K562 (cell line): ENCODE results near the gene EIPR1. TPM values are rescaled to one million over a fixed set of nuclear protein-coding genes. Genes with fewer than 3 reads are reported as not detected.

Source experiments
- C11orf30 ChIP-seq: fragments of 450-650 bp; IDR thresholded peaks from 2 replicates; pipeline ENCODE4 v1.6.1; 2016; ENCODE audit warnings: low read depth, mild to moderate bottlenecking
- CC2D1A ChIP-seq: fragments of 450-650 bp; IDR thresholded peaks from 2 replicates; pipeline ENCODE4 v1.6.1; 2017; ENCODE audit warnings: mild to moderate bottlenecking
- CTBP1 ChIP-seq: fragments of 450-650 bp; IDR thresholded peaks from 2 replicates; pipeline ENCODE4 v1.6.1; 2016; ENCODE audit warnings: borderline replicate concordance
- DNMT1 ChIP-seq: fragments of 450-650 bp; IDR thresholded peaks from 2 replicates; pipeline ENCODE4 v1.6.1; 2016; ENCODE audit warnings: antibody characterized with exemption, mild to moderate bottlenecking
- EGR1 ChIP-seq: fragments of 450-650 bp; conservative IDR thresholded peaks from 2 replicates; pipeline ENCODE4 v1.6.1; 2017; ENCODE audit warnings: mild to moderate bottlenecking
- EP400 ChIP-seq: fragments of 450-650 bp; IDR thresholded peaks from 2 replicates; pipeline ENCODE4 v1.6.1; 2017; ENCODE audit warnings: antibody characterized with exemption, mild to moderate bottlenecking, moderate library complexity
- FOSL1 ChIP-seq: fragments of 200-800 bp; sonication (Bioruptor generic); conservative IDR thresholded peaks from 2 replicates; pipeline ENCODE4 v1.6.1; 2016; ENCODE audit warnings: missing genetic modification characterization, missing compliant biosample characterization
- HCFC1 ChIP-seq: IDR thresholded peaks from 2 replicates; pipeline ENCODE4 v1.6.1; 2012; ENCODE audit warnings: low read depth, low read length, improper control_type of control experiment
- LCOR ChIP-seq: sonication (generic); formaldehyde crosslinking; IDR thresholded peaks from 2 replicates; pipeline ENCODE4 v1.8.0; 2022; ENCODE audit warnings: mild to moderate bottlenecking, missing genetic modification reagents
- MAZ ChIP-seq, 2 experiments: fragments of 450-650 bp in 1 of 2; sonication (generic) in 1 of 2; formaldehyde crosslinking; IDR thresholded peaks in 1 of 2; conservative IDR thresholded peaks in 1 of 2; 2 replicates each; pipeline versions ENCODE4 v1.4.0 to v1.5.0; 2020; ENCODE audit warnings: mild to moderate bottlenecking in 1 of 2, missing genetic modification reagents in 1 of 2
- NR2C2 ChIP-seq, 2 experiments: fragments of 200-800 bp in 1 of 2; sonication (Bioruptor generic) in 1 of 2; sonication (generic) in 1 of 2; formaldehyde crosslinking in 1 of 2; IDR thresholded peaks; 2 replicates each; pipeline versions ENCODE4 v1.6.1 to v1.8.0; 2016 to 2022; ENCODE audit warnings: mild to moderate bottlenecking in 1 of 2, missing compliant biosample characterization in 1 of 2, missing genetic modification characterization in 1 of 2, missing genetic modification reagents in 1 of 2
- POLR2AphosphoS5 ChIP-seq: IDR thresholded peaks from 2 replicates; pipeline ENCODE4 v1.6.1; 2011; ENCODE audit warnings: mild to moderate bottlenecking, low read depth, low read length, moderate library complexity; ENCODE audit not compliant: control insufficient read depth, insufficient read depth
- RBFOX2 ChIP-seq: fragments of 200-400 bp; formaldehyde crosslinking; IDR thresholded peaks from 2 replicates; pipeline ENCODE4 v1.6.1; 2017; ENCODE audit warnings: low read depth, mild to moderate bottlenecking, low read length, moderate library complexity
- RNF2 ChIP-seq: sonication (generic); IDR thresholded peaks from 2 replicates; pipeline ENCODE4 v1.6.1; 2016
- SIN3A ChIP-seq, 2 experiments: fragments of 150-350 bp in 1 of 2; IDR thresholded peaks; 2 replicates each; pipeline ENCODE4 v1.6.1; 2011 to 2016; ENCODE audit warnings: borderline replicate concordance in 2 of 2, low read depth in 2 of 2, low read length in 2 of 2, mild to moderate bottlenecking in 2 of 2, moderate library complexity in 2 of 2; ENCODE audit not compliant: control insufficient read depth in 1 of 2
- TCF7 ChIP-seq: sonication (generic); IDR thresholded peaks from 2 replicates; pipeline ENCODE4 v1.6.1; 2016; ENCODE audit warnings: antibody characterized with exemption, borderline replicate concordance
- XRCC5 ChIP-seq: fragments of 200-400 bp; formaldehyde crosslinking; IDR thresholded peaks from 2 replicates; pipeline ENCODE4 v1.6.1; 2017; ENCODE audit warnings: low read depth, mild to moderate bottlenecking, low read length
- ZNF124 ChIP-seq: sonication (generic); formaldehyde crosslinking; IDR thresholded peaks from 2 replicates; pipeline ENCODE4 v1.8.1; 2022; ENCODE audit warnings: missing genetic modification reagents
- ZNF41 ChIP-seq: fragments of 250-450 bp; sonication (Bioruptor Pico); conservative IDR thresholded peaks from 2 replicates; pipeline ENCODE4 v1.4.0; 2020; ENCODE audit warnings: mild to moderate bottlenecking
- ZNF561 ChIP-seq: fragments of 450-650 bp; formaldehyde crosslinking; conservative IDR thresholded peaks from 2 replicates; pipeline ENCODE4 v1.4.0; 2020; ENCODE audit warnings: mild to moderate bottlenecking, moderate library complexity
- ZNF77 ChIP-seq: fragments of 250-450 bp; sonication (Bioruptor Pico); IDR thresholded peaks from 2 replicates; pipeline ENCODE4 v1.5.0; 2020
- ZSCAN32 ChIP-seq: fragments of 450-650 bp; formaldehyde crosslinking; IDR thresholded peaks from 2 replicates; pipeline ENCODE4 v1.4.0; 2020; ENCODE audit warnings: mild to moderate bottlenecking, moderate library complexity
- polyA plus RNA-seq, 8 experiments: library from polyadenylated mRNA; depleted of rRNA in 4 of 8; stranded (reverse) in 5 of 8; unstranded in 3 of 8; fragments of >200 nt; fragmentation: Nextera tagmentation in 2 of 8; fragmentation: Illumina TruSeq in 1 of 8; extraction: Ambion mirVana in 2 of 8; extraction: Trizol in 1 of 8; gene quantifications; 2 replicates each; pipeline versions ENCODE4 v1.2.1 to v1.2.3, GENCODE V29; 2011 to 2014; ENCODE audit warnings: inconsistent platforms in 1 of 8, missing spikeins in 1 of 8
- total RNA-seq, 7 experiments: library from RNA; depleted of rRNA in 6 of 7; stranded (reverse); fragments of >200 nt in 6 of 7; fragmentation: Illumina TruSeq in 2 of 7; extraction: Trizol in 2 of 7; gene quantifications; 2 replicates each; pipeline versions ENCODE4 v1.2.1 to v1.2.3, GENCODE V29; 2011 to 2021; ENCODE audit warnings: low replicate concordance in 1 of 7
- TF ChIP-seq, protein P1 (sequence below): fragments of 450-650 bp; formaldehyde crosslinking; IDR thresholded peaks from 2 replicates; pipeline ENCODE4 v1.4.0; 2020; ENCODE audit warnings: mild to moderate bottlenecking, moderate library complexity
- TF ChIP-seq, protein P2 (sequence below): fragments of 250-450 bp; sonication (Bioruptor Pico); IDR thresholded peaks from 2 replicates; pipeline ENCODE4 v1.4.0; 2020
- TF ChIP-seq, protein P3 (sequence below): fragments of 250-450 bp; sonication (Bioruptor Pico); IDR thresholded peaks from 2 replicates; pipeline ENCODE4 v1.4.0; 2020; ENCODE audit warnings: borderline replicate concordance

EIPR1 gene
- total and polyA plus RNA-seq, 9 of the 15 experiments (the other 6 are each of a cell fraction or from before 2014, with no cell fraction given): 19.9 to 54.4 (median 35.9) TPM

DNA sequence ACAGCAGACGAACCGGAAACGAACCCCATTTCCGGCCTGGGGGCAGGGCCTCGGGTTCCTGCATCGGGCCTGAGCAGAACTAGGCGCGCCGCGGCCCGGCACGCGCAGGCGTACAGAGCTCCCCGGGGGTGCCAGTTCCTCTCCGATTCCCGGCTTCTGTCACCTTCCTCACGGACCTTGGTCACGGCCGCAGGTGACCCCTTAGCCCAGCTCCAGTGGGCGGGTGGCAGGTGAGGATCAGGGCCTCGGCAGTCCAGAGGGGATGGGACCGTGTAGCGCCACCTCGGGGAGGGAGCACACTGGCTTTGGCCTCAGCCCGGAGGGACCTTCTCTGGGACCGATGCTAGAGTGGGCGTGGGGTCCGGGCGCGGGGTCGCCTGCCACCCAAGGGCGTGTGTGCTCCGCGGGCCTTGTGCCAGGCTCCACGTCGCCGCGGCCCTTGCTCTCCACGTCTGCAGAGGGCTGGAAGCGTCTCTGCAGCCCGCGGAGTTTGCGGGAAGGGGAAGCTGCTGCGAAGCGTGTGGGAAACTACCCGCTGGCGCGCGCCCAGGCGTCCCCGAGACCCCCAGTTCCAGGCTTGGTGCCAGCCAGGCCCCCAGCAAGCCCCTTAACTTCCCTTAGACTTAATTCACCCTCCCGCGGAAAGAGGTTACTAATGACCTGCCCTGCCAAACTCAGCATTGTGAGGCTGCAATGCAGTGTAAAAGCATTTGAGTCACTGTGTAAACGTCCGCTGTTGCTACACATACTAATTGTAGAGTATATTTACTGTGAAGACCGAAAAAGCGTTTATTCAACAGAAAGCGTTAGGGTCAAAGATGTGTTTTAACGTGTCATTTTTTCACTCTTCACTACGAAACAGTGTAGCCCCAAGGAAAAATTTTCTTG is 2.3 kb upstream of the EIPR1 start, which contains the start of gene TRAPPC12 (continued):
- TF ChIP-seq ZSCAN32 (CRISPR knock-in tag): peak; percentile 32; the same call in 1 of the 2 replicates
- no peak for TF ChIP-seq TCF7
- TF ChIP-seq RBFOX2: peak; percentile 98
- peak; percentile 84 for TF ChIP-seq POLR2AphosphoS5
- TF ChIP-seq CC2D1A: peak; percentile 36; the same call in 1 of the 2 replicates
- TF ChIP-seq CTBP1: peak; percentile 85; the same call in 1 of the 2 replicates
- peak; percentile 93 for TF ChIP-seq NR2C2 (CRISPR knock-in tag; IDR thresholded peaks at IDR 0.05)
- peak; percentile 99 for TF ChIP-seq NR2C2 (tag; IDR thresholded peaks at IDR 0.05)
- peak in 1 of 2 experiments; percentile 10; a peak in 1 of 4 replicates for TF ChIP-seq SIN3A (IDR thresholded peaks at IDR 0.05; ENCODE audit: borderline replicate concordance in 2 of 2, control insufficient read depth in 1 of 2, low read depth in 2 of 2, low read length in 2 of 2)
- no peak for TF ChIP-seq ZNF77 (CRISPR knock-in tag)
- 0 out of 2 replicates have a peak, but pooled peaks have one; percentile 13 for TF ChIP-seq FOSL1 (tag)
- peak; percentile 58 for TF ChIP-seq HCFC1
- TF ChIP-seq C11orf30: peak; percentile 88
- TF ChIP-seq EP400: peak; percentile 93
- peak; percentile 85 to 87 for TF ChIP-seq MAZ (CRISPR knock-in tag; conservative IDR thresholded peaks at IDR 0.05 in 1 of 2, IDR thresholded peaks at IDR 0.05 in 1 of 2)
- TF ChIP-seq, protein P1, sequence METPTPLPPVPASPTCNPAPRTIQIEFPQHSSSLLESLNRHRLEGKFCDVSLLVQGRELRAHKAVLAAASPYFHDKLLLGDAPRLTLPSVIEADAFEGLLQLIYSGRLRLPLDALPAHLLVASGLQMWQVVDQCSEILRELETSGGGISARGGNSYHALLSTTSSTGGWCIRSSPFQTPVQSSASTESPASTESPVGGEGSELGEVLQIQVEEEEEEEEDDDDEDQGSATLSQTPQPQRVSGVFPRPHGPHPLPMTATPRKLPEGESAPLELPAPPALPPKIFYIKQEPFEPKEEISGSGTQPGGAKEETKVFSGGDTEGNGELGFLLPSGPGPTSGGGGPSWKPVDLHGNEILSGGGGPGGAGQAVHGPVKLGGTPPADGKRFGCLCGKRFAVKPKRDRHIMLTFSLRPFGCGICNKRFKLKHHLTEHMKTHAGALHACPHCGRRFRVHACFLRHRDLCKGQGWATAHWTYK: 0 out of 2 replicates have a peak, but pooled peaks have one; percentile 67
- TF ChIP-seq ZNF561 (CRISPR knock-in tag): no peak
- no peak for TF ChIP-seq ZNF41
- 0 out of 2 replicates have a peak, but pooled peaks have one; percentile 21 for TF ChIP-seq XRCC5
- 0 out of 2 replicates have a peak, but pooled peaks have one; percentile 42 for TF ChIP-seq DNMT1
- TF ChIP-seq, protein P2, sequence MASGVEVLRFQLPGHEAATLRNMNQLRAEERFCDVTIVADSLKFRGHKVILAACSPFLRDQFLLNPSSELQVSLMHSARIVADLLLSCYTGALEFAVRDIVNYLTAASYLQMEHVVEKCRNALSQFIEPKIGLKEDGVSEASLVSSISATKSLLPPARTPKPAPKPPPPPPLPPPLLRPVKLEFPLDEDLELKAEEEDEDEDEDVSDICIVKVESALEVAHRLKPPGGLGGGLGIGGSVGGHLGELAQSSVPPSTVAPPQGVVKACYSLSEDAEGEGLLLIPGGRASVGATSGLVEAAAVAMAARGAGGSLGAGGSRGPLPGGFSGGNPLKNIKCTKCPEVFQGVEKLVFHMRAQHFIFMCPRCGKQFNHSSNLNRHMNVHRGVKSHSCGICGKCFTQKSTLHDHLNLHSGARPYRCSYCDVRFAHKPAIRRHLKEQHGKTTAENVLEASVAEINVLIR (CRISPR knock-in tag): no peak
- TF ChIP-seq RNF2: peak; percentile 68; the same call in 1 of the 2 replicates
- TF ChIP-seq, protein P3, sequence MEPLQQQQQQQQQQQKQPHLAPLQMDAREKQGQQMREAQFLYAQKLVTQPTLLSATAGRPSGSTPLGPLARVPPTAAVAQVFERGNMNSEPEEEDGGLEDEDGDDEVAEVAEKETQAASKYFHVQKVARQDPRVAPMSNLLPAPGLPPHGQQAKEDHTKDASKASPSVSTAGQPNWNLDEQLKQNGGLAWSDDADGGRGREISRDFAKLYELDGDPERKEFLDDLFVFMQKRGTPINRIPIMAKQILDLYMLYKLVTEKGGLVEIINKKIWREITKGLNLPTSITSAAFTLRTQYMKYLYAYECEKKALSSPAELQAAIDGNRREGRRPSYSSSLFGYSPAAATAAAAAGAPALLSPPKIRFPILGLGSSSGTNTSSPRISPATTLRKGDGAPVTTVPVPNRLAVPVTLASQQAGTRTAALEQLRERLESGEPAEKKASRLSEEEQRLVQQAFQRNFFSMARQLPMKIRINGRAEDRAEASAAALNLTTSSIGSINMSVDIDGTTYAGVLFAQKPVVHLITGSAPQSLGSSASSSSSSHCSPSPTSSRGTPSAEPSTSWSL: no peak
- TF ChIP-seq EGR1: peak; percentile 46
- TF ChIP-seq ZNF124: no peak
- peak; percentile 80; the same call in 1 of the 2 replicates for TF ChIP-seq LCOR
